GM19193 (cell line): ENCODE data around the gene GLTP.
A peak's percentile ranks its signal among the peaks of the same experiment; 100 is the strongest.

Experiments used
- POLR2A ChIP-seq: IDR thresholded peaks from 4 replicates; pipeline ENCODE4 v1.6.1; 2011; ENCODE audit not compliant: insufficient read depth, insufficient read length; ENCODE audit errors: extremely low read depth

Gene GLTP, protein sequence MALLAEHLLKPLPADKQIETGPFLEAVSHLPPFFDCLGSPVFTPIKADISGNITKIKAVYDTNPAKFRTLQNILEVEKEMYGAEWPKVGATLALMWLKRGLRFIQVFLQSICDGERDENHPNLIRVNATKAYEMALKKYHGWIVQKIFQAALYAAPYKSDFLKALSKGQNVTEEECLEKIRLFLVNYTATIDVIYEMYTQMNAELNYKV

DNA sequence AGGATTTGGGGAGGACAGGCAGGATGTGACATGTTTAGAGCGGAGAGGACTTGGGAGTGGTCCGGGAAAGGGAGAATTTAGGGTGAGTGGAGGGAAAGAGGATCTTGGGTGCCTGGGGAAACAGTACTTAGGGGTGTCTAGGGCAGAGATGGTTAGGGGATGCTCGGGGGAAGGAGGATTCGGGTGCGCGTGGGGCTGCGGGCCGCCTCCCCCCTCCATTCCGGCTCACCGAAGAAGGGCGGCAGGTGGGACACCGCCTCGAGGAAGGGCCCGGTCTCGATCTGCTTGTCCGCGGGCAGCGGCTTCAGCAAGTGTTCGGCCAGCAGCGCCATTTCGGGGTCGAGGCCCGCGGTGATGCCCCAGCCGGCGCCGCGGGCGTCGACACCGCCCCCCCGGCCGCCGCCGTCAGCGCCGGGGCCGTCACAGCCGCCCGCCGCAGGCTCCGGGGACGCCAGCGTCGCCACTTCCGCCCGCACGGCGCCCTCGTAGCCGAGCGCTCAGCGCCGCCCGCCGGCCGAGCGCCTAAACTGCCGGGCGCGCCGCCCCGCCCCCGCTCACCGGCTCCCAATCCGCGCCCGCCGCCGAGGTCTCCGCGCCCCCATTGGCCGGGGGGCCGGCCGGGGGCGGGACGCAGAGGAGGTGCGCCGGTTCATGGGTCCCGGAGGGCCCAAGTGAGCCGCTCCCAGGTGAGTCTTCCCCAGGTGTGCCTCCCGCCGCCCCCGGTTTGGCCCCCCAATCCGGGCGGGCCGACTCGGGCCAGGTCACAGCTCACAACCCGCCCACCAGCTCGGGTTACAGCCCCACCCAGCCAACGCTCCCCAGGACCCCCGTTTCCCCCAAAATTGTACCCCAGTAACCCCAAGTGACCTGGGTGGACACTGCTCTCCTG, at the start of gene GLTP:
TSS of gene GLTP (minus strand) at position 499 of the 889 bp plus-strand sequence. CDS start at position 332, 167 bp downstream.
- TF ChIP-seq POLR2A = peak; percentile 58

DNA sequence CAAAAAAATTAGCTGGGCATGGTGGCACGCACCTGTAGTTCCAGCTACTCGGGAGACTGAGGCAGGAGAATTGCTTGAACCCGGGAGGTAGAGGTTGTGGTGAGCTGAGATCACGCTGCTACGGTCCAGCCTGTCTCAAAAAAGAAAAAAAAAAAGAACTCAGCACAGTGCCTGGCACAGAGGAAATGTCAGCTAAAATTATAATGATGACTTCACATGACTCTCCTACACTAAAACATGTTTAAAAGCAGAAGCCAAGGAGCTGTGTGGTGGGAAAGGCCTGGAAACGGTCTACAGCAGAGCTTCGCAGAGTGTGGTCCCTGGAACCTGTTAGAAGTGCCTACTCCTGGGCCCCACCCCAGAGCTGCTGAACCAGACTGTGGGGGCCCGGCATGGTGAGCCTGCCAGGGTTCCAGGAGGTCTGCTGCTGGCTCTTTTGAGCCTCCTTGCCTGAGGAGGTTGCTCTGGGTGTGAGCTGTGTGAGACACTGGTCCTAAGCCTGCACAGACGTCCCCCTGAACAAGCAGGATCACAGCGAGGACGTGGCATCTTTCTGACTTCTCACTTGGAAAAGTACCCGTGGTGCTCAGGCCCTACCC, 47.8 kb upstream of the GLTP start:
- no peak for TF ChIP-seq POLR2A

DNA sequence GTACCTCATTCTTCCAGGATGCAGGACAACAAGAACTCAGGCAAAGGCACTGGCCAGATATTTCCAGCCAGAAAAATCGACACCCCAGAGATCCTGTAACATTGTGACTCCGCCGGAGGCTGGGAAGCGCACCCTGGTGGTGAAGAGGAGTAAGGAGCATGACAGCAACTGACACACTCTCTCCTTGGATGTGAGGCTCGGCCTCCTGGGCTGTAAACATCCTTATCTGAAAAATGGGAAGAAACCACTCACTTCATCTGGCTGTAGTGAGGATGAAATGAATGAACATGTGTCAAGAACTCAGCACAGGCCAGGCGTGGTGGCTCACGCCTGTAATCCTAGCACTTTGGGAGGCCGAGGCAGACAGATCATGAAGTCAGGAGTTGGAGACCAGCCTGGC, 47.3 kb upstream of the GLTP start:
- no peak for TF ChIP-seq POLR2A

DNA sequence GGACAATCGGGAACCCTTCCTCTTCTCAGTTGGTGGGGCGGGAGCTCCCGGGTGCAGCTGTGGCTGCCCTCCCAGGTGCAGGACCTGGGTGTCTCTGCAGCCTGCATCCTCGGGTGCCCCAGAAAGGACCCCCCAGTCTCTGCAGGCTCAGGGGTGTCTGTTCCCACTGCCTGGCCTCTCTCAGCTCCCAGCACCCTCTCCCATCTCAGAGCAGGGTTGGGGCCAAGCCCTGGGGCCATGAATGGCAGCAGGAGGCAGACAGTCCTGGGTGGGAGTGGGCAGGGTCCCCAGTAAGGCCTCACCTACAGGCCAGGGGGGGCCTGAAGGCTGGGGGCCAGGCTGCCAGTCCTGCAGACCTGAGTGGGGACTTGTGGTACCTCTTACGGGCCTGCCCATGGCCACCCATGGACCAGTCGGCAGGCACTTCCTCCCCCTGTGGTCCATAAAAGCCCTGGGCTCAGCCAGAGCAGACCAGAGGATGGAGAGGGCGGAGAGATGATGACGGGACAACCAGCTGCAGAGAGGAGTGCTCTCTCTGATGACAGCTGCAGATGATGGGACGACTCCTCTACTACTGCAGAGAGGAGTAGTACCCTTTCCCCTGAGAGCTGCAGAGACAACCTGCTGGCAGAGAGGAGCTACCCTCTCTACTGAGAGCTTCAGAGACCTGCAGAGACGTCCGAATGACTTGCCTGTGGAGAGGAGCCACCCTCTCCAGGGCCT, 46.3 kb upstream of the GLTP start:
- no peak for TF ChIP-seq POLR2A

DNA sequence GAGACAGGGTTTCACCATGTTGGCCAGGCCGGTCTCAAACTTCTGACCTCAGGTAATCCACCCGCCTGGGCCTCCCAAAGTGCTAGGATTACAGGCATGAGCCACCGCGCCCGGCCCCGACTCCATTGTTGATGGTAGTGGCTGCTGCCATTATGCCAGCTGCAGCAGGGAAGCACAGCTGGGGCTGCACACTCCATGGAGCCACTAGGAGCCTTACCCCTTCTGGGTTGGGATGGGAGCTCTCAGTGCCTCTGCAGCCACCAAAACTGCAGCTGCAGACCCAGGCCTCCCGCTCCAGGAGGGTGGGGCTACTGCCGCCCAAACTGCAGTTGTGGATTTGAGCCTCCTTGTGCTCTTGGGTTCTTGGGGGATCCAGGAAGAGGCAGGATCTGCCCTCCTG, 45.7 kb upstream of the GLTP start:
- TF ChIP-seq POLR2A = no peak

DNA sequence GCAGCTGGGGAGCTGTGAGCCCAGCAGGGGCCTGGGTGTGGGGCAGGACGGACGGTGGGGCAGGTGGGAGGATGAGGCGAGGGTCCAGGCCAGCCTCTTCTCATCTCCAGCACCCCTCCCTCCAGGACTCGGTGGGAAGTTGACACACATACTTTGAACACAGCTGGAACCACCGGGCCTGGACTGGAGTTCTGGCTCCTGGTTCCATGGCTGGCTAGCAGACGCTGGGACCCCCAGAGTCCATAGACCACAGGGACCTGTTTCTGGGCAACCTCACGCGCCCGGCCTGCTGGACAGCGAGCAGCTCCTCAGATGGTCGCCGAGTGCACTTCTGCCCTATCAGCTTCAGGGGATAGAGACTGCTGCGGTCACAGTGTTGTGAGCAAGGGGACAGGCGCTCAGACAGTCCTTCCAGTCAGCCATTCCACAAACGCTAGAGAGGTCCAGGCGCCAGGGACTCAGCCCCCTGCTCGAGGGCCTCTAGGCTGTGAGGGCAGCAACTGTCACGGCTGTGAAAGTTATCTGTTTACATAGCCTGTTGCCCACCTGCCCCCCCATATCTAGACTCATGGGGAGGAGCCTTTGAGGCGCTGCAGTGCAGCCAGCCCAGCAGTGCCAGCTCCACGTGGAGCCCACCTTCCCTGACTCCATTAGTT, 45.0 kb upstream of the GLTP start:
- TF ChIP-seq POLR2A = no peak

DNA sequence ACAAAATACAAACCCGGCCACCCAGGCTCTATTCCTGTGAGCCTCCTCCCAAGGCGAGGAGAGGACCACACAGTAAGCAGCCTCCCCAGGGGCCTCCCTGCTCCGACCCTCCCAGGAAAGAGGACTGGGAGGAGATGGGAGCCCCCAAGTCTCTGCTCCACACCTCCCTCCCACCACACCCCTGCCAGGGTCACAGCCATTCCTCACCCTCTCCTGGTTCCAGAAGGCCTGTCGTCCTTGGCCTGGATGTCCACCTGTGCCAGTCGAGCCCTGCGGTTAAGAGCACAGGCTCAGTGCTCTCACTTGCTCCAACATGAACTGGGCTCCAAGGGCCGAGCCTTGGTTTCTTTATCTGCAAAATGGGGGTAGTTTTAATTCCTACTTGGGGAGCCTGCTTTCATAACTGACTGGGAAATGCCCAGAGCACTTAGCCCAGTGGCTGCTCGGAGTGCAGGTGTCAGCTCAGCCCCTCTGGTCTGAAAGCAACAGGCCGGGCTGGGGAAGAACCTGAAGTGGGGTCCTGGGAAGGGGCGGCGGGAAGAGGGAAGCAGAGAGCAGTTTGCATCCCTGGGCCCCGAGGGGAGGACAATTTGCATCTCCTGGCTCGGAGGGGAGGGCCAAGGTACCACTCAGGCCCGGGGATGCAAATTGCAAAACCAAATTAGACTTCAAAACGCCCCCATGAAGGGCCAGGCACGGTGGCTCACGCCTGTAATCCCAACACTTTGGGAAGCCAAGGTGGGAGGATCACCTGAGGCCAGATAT, 43.3 kb upstream of the GLTP start:
- no peak for TF ChIP-seq POLR2A

DNA sequence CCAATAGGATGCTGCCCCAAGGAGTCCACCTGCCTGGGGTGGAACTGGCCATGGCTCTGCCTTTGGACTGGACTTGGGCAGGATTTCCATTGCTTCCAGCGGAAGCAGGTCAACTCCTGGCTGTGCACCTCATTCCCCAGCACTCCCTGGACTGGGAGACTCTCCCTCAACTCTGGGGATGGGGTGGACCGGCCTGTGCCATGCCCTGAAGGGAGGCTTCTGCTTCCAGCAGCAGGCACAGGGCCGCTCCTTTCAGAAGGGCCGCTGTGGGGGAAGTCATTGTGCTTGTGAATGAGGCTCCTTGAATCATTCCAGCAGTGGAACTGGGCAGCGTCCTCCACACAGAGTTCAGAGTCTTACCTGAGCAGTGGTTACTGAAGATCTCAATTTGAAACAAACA, 42.7 kb upstream of the GLTP start:
- no peak for TF ChIP-seq POLR2A

DNA sequence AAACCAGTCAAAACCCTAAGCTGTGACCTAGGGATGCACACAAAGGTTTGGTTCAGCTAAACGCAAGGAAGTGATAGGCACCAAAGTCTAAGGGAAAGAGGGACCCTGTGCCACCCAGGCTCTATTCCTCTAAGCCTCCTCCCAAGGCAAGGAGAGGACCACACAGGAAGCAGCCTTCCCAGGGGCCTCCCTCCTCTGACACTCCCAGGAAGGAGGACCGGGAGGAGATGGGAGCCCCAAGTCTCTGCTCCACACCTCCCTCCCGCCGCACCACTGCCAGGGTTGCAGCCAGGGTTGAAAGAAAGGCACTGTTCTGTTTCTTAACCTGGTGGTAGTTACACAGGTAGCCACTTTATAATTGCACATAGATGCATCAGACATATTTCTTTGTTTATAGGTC, 41.6 kb upstream of the GLTP start:
- no peak for TF ChIP-seq POLR2A

DNA sequence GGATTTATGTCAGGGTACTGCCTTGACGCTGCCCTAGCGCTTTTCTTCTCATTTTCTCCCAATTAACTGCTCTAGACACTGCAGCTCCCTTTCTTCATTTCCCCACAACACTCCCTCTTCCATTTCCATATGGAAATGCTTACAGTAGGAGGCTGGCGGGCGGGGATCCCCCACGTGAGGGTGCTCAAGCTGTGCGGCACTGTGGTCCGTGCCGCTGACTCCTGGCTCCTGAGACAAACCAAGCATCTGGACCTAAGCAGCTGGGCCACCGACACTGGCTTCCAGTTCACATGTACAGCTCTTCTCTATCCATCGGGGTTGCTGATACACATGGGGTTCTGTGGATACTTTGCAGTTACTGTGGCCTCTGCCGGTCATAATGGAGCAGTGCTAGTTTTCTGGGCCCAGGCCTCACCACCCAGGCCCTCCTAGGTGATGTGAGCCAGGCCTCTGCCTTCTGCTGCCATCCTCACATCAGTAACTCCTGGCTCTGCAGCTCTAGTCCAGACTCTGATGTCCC, 40.0 kb upstream of the GLTP start:
- TF ChIP-seq POLR2A = no peak

DNA sequence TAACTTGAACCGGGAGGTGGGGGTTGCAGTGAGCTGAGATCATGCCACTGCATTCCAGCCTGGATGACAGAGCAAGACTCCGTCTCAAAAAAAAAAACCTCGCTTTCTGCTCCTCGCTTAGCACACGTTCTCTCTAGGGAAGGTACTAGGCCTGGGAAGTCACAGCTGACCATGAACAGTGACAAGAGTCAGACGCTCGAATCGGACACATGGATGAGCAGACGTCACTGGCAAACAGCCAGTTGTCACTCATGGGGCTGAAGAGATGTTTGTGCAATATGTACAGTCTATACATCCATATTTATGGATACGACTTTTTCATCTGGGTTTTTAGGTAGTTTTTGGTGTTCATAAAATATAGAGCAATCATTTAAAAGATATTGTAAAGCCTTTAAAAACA, 39.1 kb upstream of the GLTP start:
- TF ChIP-seq POLR2A = no peak

DNA sequence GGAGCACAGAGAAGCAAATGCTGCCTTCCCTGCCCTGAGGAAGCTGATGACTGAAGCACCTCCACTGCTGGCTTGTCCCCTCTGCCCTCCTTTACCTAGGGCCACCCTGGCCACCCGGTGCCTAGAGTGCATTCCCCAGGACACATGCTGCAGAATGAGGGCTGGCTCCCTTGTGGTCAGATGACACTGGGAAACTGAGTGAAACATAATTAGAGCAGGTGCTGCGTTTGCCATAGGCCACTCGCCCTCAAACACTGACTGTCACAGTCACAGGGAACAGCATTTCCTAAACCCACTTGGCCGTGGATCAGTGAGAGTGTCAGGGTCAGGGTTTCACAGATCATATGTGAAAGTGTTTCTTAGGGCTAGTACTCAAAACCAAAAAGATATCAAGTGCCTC, 35.7 kb upstream of the GLTP start:
- no peak for TF ChIP-seq POLR2A

DNA sequence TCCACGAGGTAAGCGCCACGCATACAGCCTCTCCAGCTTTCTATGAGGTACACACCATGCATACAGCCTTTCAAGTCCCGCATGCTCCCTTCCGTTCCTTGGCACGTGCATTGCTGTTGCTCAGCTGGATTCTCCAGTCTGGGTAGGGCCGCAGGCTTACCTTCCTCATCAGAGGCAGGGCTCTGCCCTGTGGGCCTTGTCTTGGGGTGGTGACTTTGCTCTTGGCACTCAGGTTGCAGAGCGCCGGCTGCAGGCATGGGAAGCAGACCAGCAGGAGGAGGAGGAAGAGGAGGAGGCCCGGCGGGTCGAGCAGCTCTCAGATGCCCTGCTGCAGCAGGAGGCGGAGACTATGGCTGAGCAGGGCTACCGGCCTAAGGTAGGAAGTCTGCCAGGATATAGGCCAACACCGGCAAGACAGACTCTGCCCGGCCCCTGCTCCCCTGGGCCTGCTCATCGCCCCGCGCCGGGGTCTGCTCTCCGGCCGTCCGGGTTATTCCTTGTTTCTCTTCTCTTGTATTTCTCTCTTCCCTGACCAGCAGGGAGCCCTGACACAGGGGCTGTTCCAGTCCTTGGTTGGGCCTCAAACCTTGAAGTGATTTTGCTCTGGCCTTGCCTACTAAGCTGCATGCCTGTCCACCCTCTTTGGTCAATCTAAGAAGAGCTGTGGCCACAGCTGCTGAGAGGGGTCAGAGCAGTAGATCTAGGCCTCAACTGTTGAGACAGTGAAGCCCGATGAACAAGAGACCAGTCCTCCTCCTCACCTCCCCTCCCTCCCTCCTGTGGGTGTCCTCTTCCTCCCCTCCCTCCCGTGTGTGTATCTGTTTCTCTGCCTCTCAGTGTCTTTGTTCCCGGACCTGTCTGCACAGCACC, 35.1 kb upstream of the GLTP start:
- TF ChIP-seq POLR2A = no peak
